ENCODE measurements around the gene RILPL2.
"Not testable (repeated sequence)": the region's sequence is repeated elsewhere in the genome, so short reads cannot be mapped to it uniquely, and the experiment has no call there.

The RILPL2 gene

DNA sequence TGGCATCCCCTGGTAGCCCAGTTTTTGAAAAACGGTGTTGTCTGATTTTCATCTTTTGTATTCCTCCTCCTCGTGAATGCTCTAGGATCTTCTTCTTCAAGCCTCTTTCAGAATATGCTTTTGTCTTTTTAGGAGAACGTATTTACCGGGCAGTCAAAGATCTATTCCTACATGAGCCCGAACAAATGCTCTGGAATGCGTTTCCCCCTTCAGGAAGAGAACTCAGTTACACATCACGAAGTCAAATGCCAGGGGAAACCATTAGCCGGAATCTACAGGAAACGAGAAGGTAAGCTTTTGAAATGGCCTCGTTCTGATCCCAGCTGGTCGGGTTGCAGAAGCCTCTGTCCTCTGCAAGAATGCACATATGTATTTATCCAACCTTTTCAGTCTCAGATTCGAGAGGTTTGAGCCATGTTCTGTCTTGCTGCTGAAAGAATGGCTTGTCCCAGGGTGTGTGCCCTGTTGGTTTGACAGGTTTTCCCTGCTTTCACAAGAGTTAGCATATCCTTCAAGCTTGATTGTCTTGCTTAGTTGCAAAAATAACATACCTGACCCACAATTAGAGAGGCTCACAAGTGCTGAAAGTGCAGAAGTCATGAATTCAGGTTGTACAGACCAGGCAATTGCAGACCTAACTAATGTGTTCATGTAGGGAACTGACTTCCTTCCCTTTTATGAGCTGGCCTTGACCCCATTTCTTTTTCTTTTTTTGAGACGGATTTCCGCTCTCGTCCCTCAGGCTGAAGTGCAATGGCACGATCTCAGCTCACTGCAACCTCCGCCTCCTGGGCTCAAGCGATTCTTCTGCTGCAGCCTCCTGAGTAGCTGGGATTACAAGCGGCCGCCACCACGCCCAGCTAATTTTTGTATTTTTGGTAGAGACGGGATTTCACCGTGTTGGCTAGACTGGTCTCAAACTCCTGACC is 45.7 kb downstream of the RILPL2 start:
- H3K4me1 ChIP-seq (ENCODE audit: control insufficient read depth, insufficient read depth, low read length): peaks cover 27% of the 10 kb centered on the region
- peaks cover 21 to 26% of the 10 kb centered on the region in 2 donors for H3K36me3 ChIP-seq (ENCODE audit: control insufficient read depth in 2 of 2, insufficient read depth in 2 of 2, low read length in 2 of 2)
- no peaks in the 10 kb centered on the region for H3K27me3 ChIP-seq (ENCODE audit: control insufficient read depth in 1 of 2, insufficient read depth in 2 of 2, low read length in 2 of 2)
- peak overlapping the region; percentile 46 for H3K27ac ChIP-seq (ENCODE audit: low read length)
- H3K9ac ChIP-seq (ENCODE audit: low read length in 2 of 2): peak overlapping the region; percentile 67 to 69
- H3K4me3 ChIP-seq (ENCODE audit: low read length in 2 of 2): peak overlapping the region; percentile 65 to 74
- no peaks in the 10 kb centered on the region for H3K9me3 ChIP-seq (ENCODE audit: control insufficient read depth in 2 of 2, low read length in 2 of 2)

DNA sequence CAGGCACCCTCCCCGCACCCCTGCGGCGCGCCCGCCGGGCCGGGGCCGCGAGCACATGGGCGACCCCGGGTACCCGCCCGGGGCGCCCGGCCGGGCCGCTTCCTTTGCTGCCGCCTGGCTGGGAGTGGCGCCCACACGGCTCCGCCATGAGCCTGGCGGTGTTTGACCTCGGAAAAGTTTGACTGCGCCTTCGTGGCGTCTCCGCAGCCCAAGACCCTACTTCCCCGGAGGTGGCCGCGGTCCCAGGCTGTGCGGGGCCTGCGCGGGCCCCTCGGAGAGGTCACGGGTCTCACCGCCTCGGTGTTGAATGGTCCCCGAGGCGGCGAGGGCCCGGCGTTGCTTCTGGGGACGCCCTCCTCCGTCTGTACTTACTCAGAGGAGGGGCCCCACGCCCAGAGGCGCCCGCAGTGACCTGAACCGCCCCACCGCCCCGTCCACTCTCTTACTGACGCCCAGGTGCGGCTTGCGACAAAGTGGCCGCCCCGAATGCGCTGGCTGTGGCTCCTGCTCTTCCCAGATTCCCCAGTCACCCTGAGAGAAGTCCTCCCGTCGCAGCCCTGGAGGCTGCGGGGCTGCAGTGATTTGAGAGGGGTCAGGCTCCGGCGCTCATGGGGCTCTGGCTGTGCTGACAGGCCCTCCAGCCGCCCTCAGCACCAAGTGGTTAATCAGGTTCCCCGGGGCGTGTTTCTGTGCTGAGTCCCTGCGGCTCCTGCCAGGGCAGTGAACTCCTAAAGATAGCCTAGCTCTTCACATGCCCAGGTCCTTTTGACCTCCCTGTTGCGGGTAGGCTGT is 46.7 kb downstream of the RILPL2 start:
- Histone ChIP-seq H3K4me1 (ENCODE audit: control insufficient read depth, insufficient read depth, low read length) (peaks cover 27% of the 10 kb centered on the region), H3K36me3 (ENCODE audit: control insufficient read depth in 2 of 2, insufficient read depth in 2 of 2, low read length in 2 of 2) (peaks cover 17 to 19% of the 10 kb centered on the region in 2 donors), H3K9me3 (ENCODE audit: control insufficient read depth in 2 of 2, low read length in 2 of 2) (no peaks in the 10 kb centered on the region), H3K9ac (ENCODE audit: low read length in 2 of 2) (peak overlapping the region; percentile 67 to 69), H3K27me3 (ENCODE audit: control insufficient read depth in 1 of 2, insufficient read depth in 2 of 2, low read length in 2 of 2) (no peaks in the 10 kb centered on the region), H3K27ac (ENCODE audit: low read length) (peak overlapping the region; percentile 46), H3K4me3 (ENCODE audit: low read length in 2 of 2) (peak overlapping the region; percentile 65 to 74)

DNA sequence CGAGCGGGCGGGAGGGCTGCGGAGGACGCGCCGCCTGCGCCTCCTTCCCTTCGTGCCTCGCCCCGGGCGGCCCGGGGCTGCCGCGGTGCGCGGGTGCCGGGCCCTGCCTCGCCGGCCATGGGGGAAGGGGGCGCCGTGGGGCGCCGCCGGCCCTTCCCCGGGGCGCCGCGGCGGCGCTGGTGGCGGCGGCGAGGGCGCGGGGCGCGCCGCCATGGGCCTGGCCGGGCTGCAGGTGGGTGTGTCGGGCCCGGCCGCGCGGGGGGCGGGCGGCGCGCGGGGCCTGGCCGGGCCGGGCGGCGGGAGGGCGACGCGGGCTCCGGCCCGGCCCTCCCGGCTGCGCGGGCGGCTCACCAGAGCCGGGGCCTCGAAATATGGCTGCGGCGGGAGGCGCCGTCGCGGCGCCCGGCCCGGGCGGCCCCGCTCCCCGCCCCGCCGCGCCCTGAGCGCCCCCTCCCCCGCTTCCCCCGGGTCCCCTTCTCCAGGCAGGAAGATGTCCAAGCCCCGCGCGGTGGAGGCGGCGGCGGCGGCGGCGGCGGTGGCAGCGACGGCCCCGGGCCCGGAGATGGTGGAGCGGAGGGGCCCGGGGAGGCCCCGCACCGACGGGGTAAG is 47.4 kb downstream of the RILPL2 start:
- H3K4me3 ChIP-seq (ENCODE audit: low read length in 2 of 2): peak overlapping the region in 1 of 2 donors; percentile 74
- H3K9ac ChIP-seq (ENCODE audit: low read length in 2 of 2): no peak overlapping the region
- H3K9me3 ChIP-seq (ENCODE audit: control insufficient read depth in 2 of 2, low read length in 2 of 2): no peaks in the 10 kb centered on the region
- peaks cover 12 to 14% of the 10 kb centered on the region in 2 donors for H3K36me3 ChIP-seq (ENCODE audit: control insufficient read depth in 2 of 2, insufficient read depth in 2 of 2, low read length in 2 of 2)
- no peak overlapping the region for H3K27ac ChIP-seq (ENCODE audit: low read length)
- no peaks in the 10 kb centered on the region for H3K27me3 ChIP-seq (ENCODE audit: control insufficient read depth in 1 of 2, insufficient read depth in 2 of 2, low read length in 2 of 2)
- H3K4me1 ChIP-seq (ENCODE audit: control insufficient read depth, insufficient read depth, low read length): peaks cover 32% of the 10 kb centered on the region

DNA sequence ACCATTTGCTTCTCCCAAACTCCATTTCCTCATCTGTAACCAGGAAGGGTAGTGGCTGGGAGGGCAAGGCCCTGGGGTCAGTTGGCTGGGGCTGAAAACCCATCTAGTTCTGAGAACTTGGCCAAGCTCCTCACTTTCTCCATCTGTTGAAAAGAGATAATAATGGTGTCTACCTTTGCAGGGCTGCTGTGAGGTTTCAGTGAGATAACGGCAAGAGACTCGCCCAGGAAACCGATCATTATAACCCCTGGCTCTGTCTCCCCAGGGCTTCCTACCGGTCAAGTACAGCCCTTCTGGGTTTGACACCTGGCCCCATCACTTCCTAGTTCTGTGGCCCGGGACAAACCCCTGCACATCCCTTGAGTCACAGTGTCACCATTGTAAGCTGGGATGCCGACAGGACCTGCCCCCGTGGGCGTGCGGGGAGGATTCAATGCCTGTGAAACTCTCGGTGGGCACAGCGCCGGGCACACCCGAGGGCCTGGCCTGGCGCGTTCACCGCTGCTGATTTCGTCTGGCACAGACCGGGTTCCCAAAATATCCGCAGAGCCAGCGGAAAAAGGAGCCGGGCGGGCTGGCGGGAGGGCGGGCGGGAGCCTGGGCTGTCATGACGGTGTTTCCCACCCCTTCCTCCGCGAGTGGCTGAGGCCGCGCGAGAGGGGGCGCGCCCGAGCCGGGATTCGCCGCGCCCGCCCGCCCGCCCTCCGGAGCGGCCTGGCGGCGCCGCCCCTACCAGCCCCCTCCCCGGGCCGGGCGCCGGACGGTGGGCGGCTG is 48.1 kb downstream of the RILPL2 start:
- Histone ChIP-seq H3K4me1 (ENCODE audit: control insufficient read depth, insufficient read depth, low read length) (peaks cover 35% of the 10 kb centered on the region), H3K27me3 (ENCODE audit: control insufficient read depth in 1 of 2, insufficient read depth in 2 of 2, low read length in 2 of 2) (no peaks in the 10 kb centered on the region), H3K4me3 (ENCODE audit: low read length in 2 of 2) (peak overlapping the region; percentile 74 to 75), H3K27ac (ENCODE audit: low read length) (peak overlapping the region; percentile 88), H3K36me3 (ENCODE audit: control insufficient read depth in 2 of 2, insufficient read depth in 2 of 2, low read length in 2 of 2) (peaks cover 12 to 14% of the 10 kb centered on the region in 2 donors), H3K9me3 (ENCODE audit: control insufficient read depth in 2 of 2, low read length in 2 of 2) (no peaks in the 10 kb centered on the region), H3K9ac (ENCODE audit: low read length in 2 of 2) (peak overlapping the region; percentile 83 to 84)

DNA sequence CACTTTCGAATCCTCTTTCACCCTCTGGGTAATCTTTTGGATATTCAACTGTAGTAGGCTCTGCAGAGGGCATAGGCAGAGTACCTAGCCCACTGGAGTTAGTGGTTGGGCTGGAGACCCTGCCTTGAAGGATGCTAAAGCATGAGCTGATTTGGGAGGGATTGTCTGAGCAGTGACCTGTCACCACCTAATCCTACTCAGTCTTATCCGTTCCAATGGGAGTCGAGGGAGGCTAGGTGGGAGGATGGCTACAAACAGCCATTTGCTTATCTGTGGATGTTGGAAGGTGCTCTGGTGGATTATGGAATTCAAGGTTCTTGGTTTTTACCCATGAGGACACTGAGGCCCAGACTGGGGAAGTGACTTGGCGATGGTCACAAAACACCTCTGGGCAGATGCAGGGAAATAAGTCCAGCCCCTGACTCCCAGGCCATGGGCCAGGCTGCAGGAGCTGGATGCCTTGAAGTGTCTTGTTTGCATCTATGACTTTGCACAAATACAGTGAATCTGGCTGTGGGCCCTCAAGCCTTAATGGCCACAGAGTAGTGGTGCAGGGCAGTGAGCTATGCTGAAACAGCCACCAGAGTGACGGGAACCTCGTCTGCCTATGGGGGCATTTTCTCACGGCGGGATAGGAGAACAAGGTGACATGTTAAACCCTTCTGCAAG is 48.8 kb downstream of the RILPL2 start:
- Histone ChIP-seq H3K36me3 (ENCODE audit: control insufficient read depth in 2 of 2, insufficient read depth in 2 of 2, low read length in 2 of 2) (peaks cover 9 to 12% of the 10 kb centered on the region in 2 donors), H3K27me3 (ENCODE audit: control insufficient read depth in 1 of 2, insufficient read depth in 2 of 2, low read length in 2 of 2) (no peaks in the 10 kb centered on the region), H3K4me1 (ENCODE audit: control insufficient read depth, insufficient read depth, low read length) (peaks cover 35% of the 10 kb centered on the region), H3K4me3 (ENCODE audit: low read length in 2 of 2) (peak overlapping the region in 1 of 2 donors; percentile 75), H3K9me3 (ENCODE audit: control insufficient read depth in 2 of 2, low read length in 2 of 2) (no peaks in the 10 kb centered on the region), H3K9ac (ENCODE audit: low read length in 2 of 2) (peak overlapping the region; percentile 83 to 84), H3K27ac (ENCODE audit: low read length) (peak overlapping the region; percentile 88)

DNA sequence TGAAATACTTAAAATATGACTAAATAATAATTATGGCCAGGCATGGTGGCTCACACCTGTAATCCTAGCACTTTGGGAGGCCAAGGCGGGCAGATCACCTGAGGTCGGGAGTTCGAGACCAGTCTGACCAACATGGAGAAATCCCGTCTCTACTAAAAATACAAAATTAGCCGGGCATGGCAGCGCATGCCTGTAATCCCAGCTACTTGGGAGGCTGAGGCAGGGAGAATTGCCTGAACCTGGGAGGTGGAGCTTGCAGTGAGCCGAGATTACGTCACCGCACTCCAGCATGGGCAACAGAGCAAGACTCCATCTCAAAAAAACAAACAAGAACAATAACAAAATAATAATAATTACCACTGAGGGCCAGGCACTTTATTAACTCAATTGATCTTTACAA is 50.9 kb downstream of the RILPL2 start:
- H3K27me3 ChIP-seq (ENCODE audit: control insufficient read depth in 1 of 2, insufficient read depth in 2 of 2, low read length in 2 of 2); H3K4me3 ChIP-seq (ENCODE audit: low read length in 2 of 2); H3K27ac ChIP-seq (ENCODE audit: low read length); H3K9me3 ChIP-seq (ENCODE audit: control insufficient read depth in 2 of 2, low read length in 2 of 2); H3K9ac ChIP-seq (ENCODE audit: low read length in 2 of 2); H3K36me3 ChIP-seq (ENCODE audit: control insufficient read depth in 2 of 2, insufficient read depth in 2 of 2, low read length in 2 of 2): not testable (repeated sequence)
- peaks cover 29% of the 10 kb centered on the region for H3K4me1 ChIP-seq (ENCODE audit: control insufficient read depth, insufficient read depth, low read length)

DNA sequence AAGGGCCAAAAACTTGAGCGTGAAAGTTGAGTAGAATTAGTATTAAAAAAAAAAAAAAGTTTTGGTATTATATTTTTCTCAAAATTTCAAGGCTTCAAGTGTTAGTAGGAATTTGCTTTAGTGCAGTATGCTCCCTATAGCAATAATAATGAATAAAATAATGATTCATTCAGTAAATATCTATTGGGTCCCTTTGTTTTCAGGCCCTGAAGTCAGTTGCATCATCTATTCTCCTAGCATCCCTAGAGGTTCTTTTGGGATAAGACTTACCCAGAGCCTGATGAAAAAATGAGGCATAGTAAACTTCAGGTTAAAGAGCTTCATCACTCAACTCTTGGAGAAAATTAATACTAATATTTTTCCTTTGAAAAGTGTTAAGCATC is 51.5 kb downstream of the RILPL2 start:
- Histone ChIP-seq H3K36me3 (ENCODE audit: control insufficient read depth in 2 of 2, insufficient read depth in 2 of 2, low read length in 2 of 2) (no peaks in the 10 kb centered on the region), H3K9ac (ENCODE audit: low read length in 2 of 2) (no peak overlapping the region), H3K4me1 (ENCODE audit: control insufficient read depth, insufficient read depth, low read length) (peaks cover 23% of the 10 kb centered on the region), H3K27ac (ENCODE audit: low read length) (no peak overlapping the region), H3K27me3 (ENCODE audit: control insufficient read depth in 1 of 2, insufficient read depth in 2 of 2, low read length in 2 of 2) (no peaks in the 10 kb centered on the region), H3K9me3 (ENCODE audit: control insufficient read depth in 2 of 2, low read length in 2 of 2) (no peaks in the 10 kb centered on the region), H3K4me3 (ENCODE audit: low read length in 2 of 2) (peak overlapping the region; percentile 82 to 89)

DNA sequence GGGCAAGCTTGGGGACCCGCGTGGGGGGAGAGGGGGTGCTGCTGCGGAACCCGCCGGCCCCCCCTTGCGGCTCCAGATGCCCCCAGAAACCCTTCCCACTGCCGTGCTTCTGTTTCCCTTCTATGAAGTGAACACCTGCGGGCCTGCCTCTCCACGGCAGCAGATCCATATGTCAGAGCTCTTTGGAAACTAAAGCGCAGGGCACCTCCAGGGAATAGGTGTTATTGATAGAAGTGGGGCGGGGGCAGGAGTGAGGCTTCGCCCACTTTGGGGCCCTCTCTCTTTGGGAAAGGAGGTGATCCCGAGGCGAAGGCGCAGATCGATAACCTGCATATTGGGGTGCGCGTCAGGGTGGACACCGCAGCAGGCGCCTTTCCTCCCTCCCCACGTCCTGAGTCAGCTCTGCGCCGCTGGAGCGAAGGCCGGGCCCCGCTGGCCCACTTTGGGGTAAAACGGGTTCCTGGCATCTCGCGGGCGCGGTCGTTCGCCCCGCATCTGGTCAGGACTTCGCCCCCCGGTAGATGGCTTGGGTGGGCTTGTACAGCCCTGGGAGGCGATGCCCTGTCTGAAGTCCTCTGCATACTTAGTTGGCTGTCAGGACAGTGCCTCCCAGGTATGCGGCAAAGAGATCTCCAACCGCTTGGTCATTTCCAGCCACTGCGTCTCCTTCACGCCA is 52.0 kb downstream of the RILPL2 start:
- no peaks in the 10 kb centered on the region for H3K27me3 ChIP-seq (ENCODE audit: control insufficient read depth in 1 of 2, insufficient read depth in 2 of 2, low read length in 2 of 2)
- H3K27ac ChIP-seq (ENCODE audit: low read length): peak overlapping the region; percentile 62
- H3K36me3 ChIP-seq (ENCODE audit: control insufficient read depth in 2 of 2, insufficient read depth in 2 of 2, low read length in 2 of 2): no peaks in the 10 kb centered on the region
- peak overlapping the region; percentile 82 to 89 for H3K4me3 ChIP-seq (ENCODE audit: low read length in 2 of 2)
- peak overlapping the region; percentile 47 to 68 for H3K9ac ChIP-seq (ENCODE audit: low read length in 2 of 2)
- H3K9me3 ChIP-seq (ENCODE audit: control insufficient read depth in 2 of 2, low read length in 2 of 2): no peaks in the 10 kb centered on the region
- H3K4me1 ChIP-seq (ENCODE audit: control insufficient read depth, insufficient read depth, low read length): peaks cover 20% of the 10 kb centered on the region

DNA sequence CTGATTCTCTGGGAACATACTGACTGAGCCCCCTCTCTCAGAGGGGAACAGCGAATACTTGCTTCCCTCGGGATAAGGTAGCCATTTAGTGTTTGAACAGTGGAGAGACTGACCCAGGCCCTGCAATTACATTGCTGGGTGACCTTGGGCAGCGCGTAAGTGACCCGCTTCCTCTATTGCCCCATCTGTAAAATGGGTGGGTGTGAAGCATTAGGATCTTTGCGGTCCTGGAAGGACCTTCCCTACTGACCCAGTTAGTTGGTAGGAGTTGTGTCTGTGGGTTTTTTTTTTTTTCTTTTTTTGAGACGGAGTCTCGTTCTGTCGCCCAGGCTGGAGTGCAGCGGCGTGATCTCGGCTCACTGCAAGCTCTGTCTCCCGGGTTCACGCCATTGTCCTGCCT is 53.8 kb downstream of the RILPL2 start:
- Histone ChIP-seq H3K4me1 (ENCODE audit: control insufficient read depth, insufficient read depth, low read length) (peaks cover 12% of the 10 kb centered on the region), H3K9ac (ENCODE audit: low read length in 2 of 2) (no peak overlapping the region), H3K9me3 (ENCODE audit: control insufficient read depth in 2 of 2, low read length in 2 of 2) (no peaks in the 10 kb centered on the region), H3K27ac (ENCODE audit: low read length) (no peak overlapping the region), H3K27me3 (ENCODE audit: control insufficient read depth in 1 of 2, insufficient read depth in 2 of 2, low read length in 2 of 2) (no peaks in the 10 kb centered on the region), H3K36me3 (ENCODE audit: control insufficient read depth in 2 of 2, insufficient read depth in 2 of 2, low read length in 2 of 2) (no peaks in the 10 kb centered on the region), H3K4me3 (ENCODE audit: low read length in 2 of 2) (no peak overlapping the region)

Data from stomach smooth muscle (tissue), 2 donors.